ENCODE data around the gene SDK1.

GRCh38 chr7:4240042-4240441 is 939.0 kb downstream of the SDK1 start:
- TF ChIP-seq CTCF (IDR thresholded peaks at IDR 0.05; ENCODE audit: low read depth, low read length) = no peak
- no peak for TF ChIP-seq POLR2A (IDR thresholded peaks at IDR 0.05; ENCODE audit: extremely low read depth, insufficient read length)
- no peak for TF ChIP-seq MYC (IDR thresholded peaks at IDR 0.05; ENCODE audit: low read depth, low read length)

All from NB4 (cell line).